Endothelial cell of umbilical vein (primary cell): ENCODE measurements around the gene VPS26C. TPM values are rescaled to one million over a fixed set of nuclear protein-coding genes. Genes with fewer than 3 reads are reported as not detected.

Experiments used
- BruUV-seq: library from RNA; stranded (reverse); fragments of 400-500 nt; replicated peaks from 2 replicates; lab custom pipeline; 2021; lab: Mats Ljungman, UMichigan
- CTCF ChIA-PET: fragments of 300-600, 350-600 bp; sonication (Branson Sonifier 250); formaldehyde crosslinking; loops from one replicate; lab custom pipeline; 2021; ENCODE audit warnings: antibody characterized with exemption, inconsistent platforms; lab: Charles Lee
- POLR2A ChIA-PET: fragments of 300-600, 350-600 bp; sonication (Branson Sonifier 250); formaldehyde crosslinking; loops from one replicate; lab custom pipeline; 2021; ENCODE audit warnings: antibody characterized with exemption, inconsistent platforms; lab: Charles Lee
- DNase-seq: peaks from one replicate; pipeline ENCODE4 v3.0.0-alpha.2; 2011; ENCODE audit warnings: low read depth, low spot score
- FAIRE-seq: peaks from 2 replicates; lab custom pipeline; 2011; peaks lifted over from hg19 to GRCh38; lab: Jason Lieb, UNC
- H2AFZ ChIP-seq: 2 replicates; pipeline ENCODE4 v1.6.0; 2012; ENCODE audit warnings: low read depth, low read length, control low read depth, inconsistent platforms
- H3K27ac ChIP-seq: 2 replicates; pipeline ENCODE4 v1.5.1; 2011; ENCODE audit warnings: low read depth, mild to moderate bottlenecking, control low read depth, low read length, moderate library complexity; ENCODE audit not compliant: insufficient read depth
- H3K27me3 ChIP-seq, 2 experiments: 2 replicates each; pipeline versions ENCODE4 v1.6.0 to v1.6.1; 2011; ENCODE audit warnings: low read length in 2 of 2, mixed read lengths in 1 of 2; ENCODE audit not compliant: control insufficient read depth in 2 of 2, insufficient read depth in 2 of 2
- H3K36me3 ChIP-seq, 2 experiments: 2 replicates in 1 of 2; 3 replicates in 1 of 2; pipeline ENCODE4 v1.5.1; 2011; ENCODE audit warnings: low read length in 2 of 2, mild to moderate bottlenecking in 1 of 2, moderate library complexity in 1 of 2; ENCODE audit not compliant: control insufficient read depth in 2 of 2, insufficient read depth in 2 of 2; ENCODE audit errors: extremely low read depth in 1 of 2
- H3K4me1 ChIP-seq: 3 replicates; pipeline ENCODE4 v1.5.1; 2011; ENCODE audit warnings: mild to moderate bottlenecking, low read length; ENCODE audit not compliant: control insufficient read depth, insufficient read depth; ENCODE audit errors: extremely low read depth
- H3K4me2 ChIP-seq: 2 replicates; pipeline ENCODE4 v1.6.1; 2011; ENCODE audit warnings: low read length, control low read depth, mixed read lengths; ENCODE audit not compliant: insufficient read depth
- H3K4me3 ChIP-seq, 3 experiments: fragments of 200-600 bp in 1 of 3; sonication (generic), shearing (Covaris generic) in 1 of 3; replicated peaks in 1 of 3; 2 replicates each; pipeline ENCODE4 v1.5.1; 2011 to 2016; ENCODE audit warnings: control low read depth in 3 of 3, low read length in 3 of 3, mild to moderate bottlenecking in 2 of 3, inconsistent platforms in 1 of 3, low read depth in 1 of 3, moderate library complexity in 1 of 3; ENCODE audit not compliant: insufficient read depth in 1 of 3
- H3K79me2 ChIP-seq: 2 replicates; pipeline ENCODE4 v1.6.0; 2012; ENCODE audit warnings: low read length, inconsistent platforms; ENCODE audit not compliant: control insufficient read depth, insufficient read depth
- H3K9ac ChIP-seq: replicated peaks from 2 replicates; pipeline ENCODE3; 2011; ENCODE audit warnings: low read length, control low read depth; ENCODE audit not compliant: insufficient read depth; ENCODE audit errors: extremely low read depth
- H3K9me1 ChIP-seq: replicated peaks from 3 replicates; pipeline ENCODE4 v1.6.0; 2011; ENCODE audit warnings: mild to moderate bottlenecking, low read length; ENCODE audit not compliant: control insufficient read depth, insufficient read depth; ENCODE audit errors: extremely low read depth
- H3K9me3 ChIP-seq: replicated peaks from 2 replicates; pipeline ENCODE4 v1.5.1; 2012; ENCODE audit warnings: low read length, inconsistent platforms; ENCODE audit not compliant: control insufficient read depth, insufficient read depth
- H4K20me1 ChIP-seq: replicated peaks from 2 replicates; pipeline ENCODE3; 2011; ENCODE audit warnings: mild to moderate bottlenecking, low read length; ENCODE audit not compliant: control insufficient read depth, insufficient read depth; ENCODE audit errors: extremely low read depth
- EZH2 ChIP-seq: IDR thresholded peaks from 2 replicates; pipeline ENCODE4 v1.6.1; 2012; ENCODE audit warnings: borderline replicate concordance, low read depth, mild to moderate bottlenecking, moderate library complexity, low read length, inconsistent platforms; ENCODE audit not compliant: severe bottlenecking
- JUN ChIP-seq: IDR thresholded peaks from 2 replicates; pipeline ENCODE4 v1.6.1; 2011; ENCODE audit warnings: borderline replicate concordance, low read depth; ENCODE audit not compliant: insufficient read length, insufficient read depth
- MAX ChIP-seq: IDR thresholded peaks from 2 replicates; pipeline ENCODE4 v1.6.1; 2011; ENCODE audit not compliant: insufficient read depth, insufficient read length
- MYC ChIP-seq: IDR thresholded peaks from one replicate; pipeline ENCODE4 v1.6.1; 2011; ENCODE audit warnings: mild to moderate bottlenecking, low read depth, low read length
- POLR2A ChIP-seq: IDR thresholded peaks from 2 replicates; pipeline ENCODE4 v1.6.1; 2012; ENCODE audit warnings: low read depth, mild to moderate bottlenecking, control low read depth, low read length
- POLR2AphosphoS5 ChIP-seq: IDR thresholded peaks from 2 replicates; pipeline ENCODE4 v1.6.1; 2012; ENCODE audit warnings: low read depth, mild to moderate bottlenecking, control low read depth, low read length, moderate library complexity; ENCODE audit not compliant: insufficient read depth
- dilution Hi-C: fragments of 300-500 bp; cut with MboI; formaldehyde crosslinking; loops from one replicate; pipeline ENCODE4 v1.15.0; 2019; ENCODE audit warnings: low sequenced_read_pairs; ENCODE audit not compliant: extremely low pct_ligation_motif_present
- intact Hi-C: fragments of 100-400 bp; cut with micrococcal nuclease; formaldehyde crosslinking; loops from one replicate; pipeline ENCODE4 v1.10.0; 2022
- polyA plus RNA-seq, 4 experiments: library from polyadenylated mRNA; depleted of rRNA in 3 of 4; stranded (reverse) in 3 of 4; unstranded in 1 of 4; fragments of >200 nt; gene quantifications; 2 replicates each; pipeline versions ENCODE4 v1.2.1 to v1.2.3, GENCODE V29; 2011 to 2012; ENCODE audit warnings: missing spikeins in 1 of 4
- total RNA-seq: library from RNA; stranded (reverse); gene quantifications from 2 replicates; pipeline ENCODE4 v1.2.3, GENCODE V29; 2021

VPS26C gene
- total and polyA plus RNA-seq, 2 donors (not counting 3 experiments of a cell fraction or from before 2014, with no cell fraction given), result 35.2 to 53.7 TPM

DNA sequence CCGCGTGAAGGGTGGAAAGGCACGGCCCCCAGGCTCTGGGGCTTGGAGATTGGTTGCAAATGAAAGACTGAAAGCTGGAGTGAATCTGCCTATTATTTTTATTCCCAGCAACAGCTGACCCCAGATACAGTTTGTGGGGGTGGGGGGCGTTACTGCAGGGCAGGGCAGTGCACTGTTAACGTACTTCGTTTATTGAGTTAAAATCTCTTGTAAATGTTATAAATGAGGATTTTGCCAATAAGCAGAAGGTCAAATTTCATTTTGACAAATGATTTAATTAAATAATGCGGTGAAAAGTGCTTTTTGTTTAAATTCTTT lies 1.0 kb upstream of the VPS26C start:
- TF ChIP-seq MYC, result no peak
- TF ChIP-seq POLR2AphosphoS5, result no peak
- no peak for TF ChIP-seq MAX
- DNase-seq (no peak), FAIRE-seq (no peak)
- ChIA-PET CTCF (interaction anchor here (0.8 to 1.3 kb wide), 2 partner anchors 90 to 97 kb away, joined by 3 read pairs; no protein-coding TSS in a partner anchor), POLR2A (interaction anchor here (2.3 to 3.3 kb wide), 2 partner anchors 90 to 101 kb away, joined by 13 to 16 read pairs; no protein-coding TSS in a partner anchor)
- Histone ChIP-seq H3K9me1 (no peaks in the 10 kb centered on the region), H3K9ac (peak overlapping the region; percentile 88), H4K20me1 (no peaks in the 10 kb centered on the region), H3K79me2 (peaks cover 37% of the 10 kb centered on the region), H2AFZ (peak overlapping the region; percentile 28), H3K36me3 (no peaks in the 10 kb centered on the region), H3K27ac (peak overlapping the region; percentile 87), H3K4me1 (peaks cover 12% of the 10 kb centered on the region), H3K4me3 (peak overlapping the region; percentile 9 to 73 (median 72)), H3K27me3 (no peaks in the 10 kb centered on the region), H3K9me3 (no peaks in the 10 kb centered on the region), H3K4me2 (peak overlapping the region; percentile 86)
- BruUV-seq, result no TSS peak
- dilution Hi-C loops, result no loop called here
- intact Hi-C loops, result loop anchor here (5.0 kb wide), 2 partner anchors 169 to 389 kb away; no protein-coding TSS in a partner anchor

DNA sequence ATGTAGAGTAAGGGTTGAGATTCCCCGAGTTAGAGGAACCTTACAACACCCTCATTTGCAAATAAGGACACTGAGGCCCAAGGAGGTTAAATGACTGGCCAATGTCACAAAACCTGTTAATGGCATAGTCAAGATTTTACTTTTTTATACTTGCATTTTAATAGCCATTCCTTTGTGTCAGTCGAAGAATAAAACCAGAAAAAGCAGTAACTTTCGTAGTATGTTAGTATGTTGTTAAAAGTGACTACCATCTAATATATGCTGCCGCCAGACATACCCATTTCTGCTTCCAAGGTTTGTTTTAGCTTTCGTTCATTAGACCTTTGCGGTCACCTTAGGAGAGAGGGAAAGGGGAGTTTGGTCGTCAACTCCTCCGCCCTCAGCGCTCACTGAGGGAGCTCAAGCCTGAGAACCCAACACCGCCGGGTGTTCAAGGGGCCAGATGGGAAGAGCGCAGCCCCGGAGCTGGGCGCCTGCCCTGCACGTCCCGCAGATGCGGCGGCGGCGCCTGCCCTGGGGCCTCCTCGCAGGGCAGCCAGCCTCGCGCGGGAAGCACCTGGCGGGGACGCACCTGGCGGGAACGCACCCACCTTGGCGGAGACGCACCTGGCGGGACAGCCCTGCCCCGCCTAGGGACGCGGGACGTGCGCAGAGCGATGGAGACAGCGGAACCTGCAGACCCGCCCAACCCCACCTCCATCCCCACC lies 466 bp downstream of the VPS26C start:
- peak; percentile 51 for DNase-seq
- no peaks in the 10 kb centered on the region for H3K9me3 ChIP-seq
- H3K4me2 ChIP-seq, result peak overlapping the region; percentile 77
- H3K4me3 ChIP-seq, result peak overlapping the region; percentile 35 to 73 (median 71)
- dilution Hi-C loops (no loop called here), intact Hi-C loops (loop anchor here (1.0 to 5.0 kb wide), 7 partner anchors 9 to 391 kb away; partner anchors contain the start of gene DYRK1A)
- no peak for FAIRE-seq
- no peaks in the 10 kb centered on the region for H3K36me3 ChIP-seq
- H4K20me1 ChIP-seq, result no peaks in the 10 kb centered on the region
- BruUV-seq, result no TSS peak
- CTCF ChIA-PET, result interaction anchor here (0.9 to 1.4 kb wide), 5 partner anchors 16 to 408 kb away, joined by 3 to 4 read pairs (median 4); no protein-coding TSS in a partner anchor
- H3K27ac ChIP-seq, result peak overlapping the region; percentile 87
- peaks cover 12% of the 10 kb centered on the region for H3K4me1 ChIP-seq
- TF ChIP-seq JUN, result no peak
- peak; percentile 18 for TF ChIP-seq POLR2A
- no peak for TF ChIP-seq EZH2
- POLR2A ChIA-PET, result interaction anchor here (0.9 to 3.3 kb wide), 5 partner anchors 46 to 108 kb away, joined by 3 to 16 read pairs (median 11); partner anchors contain the start of gene DYRK1A
- peaks cover 46% of the 10 kb centered on the region for H3K79me2 ChIP-seq
- H3K9me1 ChIP-seq, result no peaks in the 10 kb centered on the region
- peak overlapping the region; percentile 72 for H3K9ac ChIP-seq
- peak overlapping the region; percentile 45 for H2AFZ ChIP-seq
- no peaks in the 10 kb centered on the region for H3K27me3 ChIP-seq
